Liver (tissue), 9 donors: Measurements from ENCODE around the gene PDE6B. TPM values are rescaled to one million over a fixed set of nuclear protein-coding genes. Genes with fewer than 3 reads are reported as not detected.

ENCODE experiments used
- DNase-seq: peaks from one replicate; pipeline ENCODE4 v3.0.0-alpha.2; 2017; ENCODE audit warnings: low spot score
- H3K27ac ChIP-seq, 2 donors: one replicate each; pipeline ENCODE4 v1.7.0; 2013; ENCODE audit warnings: inconsistent platforms in 2 of 2, low read length in 2 of 2, control low read depth in 1 of 2, low read depth in 1 of 2, mild to moderate bottlenecking in 1 of 2
- H3K27me3 ChIP-seq, 4 donors: one replicate each; pipeline versions ENCODE4 v1.6.1 to v1.7.0; 2013; ENCODE audit warnings: low read length in 3 of 4, inconsistent platforms in 1 of 4, mild to moderate bottlenecking in 1 of 4, moderate library complexity in 1 of 4; ENCODE audit not compliant: control insufficient read depth in 4 of 4, insufficient read depth in 4 of 4
- H3K36me3 ChIP-seq, 4 donors: one replicate each; pipeline versions ENCODE4 v1.6.1 to v1.7.0; 2013; ENCODE audit warnings: low read length in 3 of 4, mild to moderate bottlenecking in 3 of 4, low read depth in 1 of 4, moderate library complexity in 1 of 4; ENCODE audit not compliant: control insufficient read depth in 4 of 4, insufficient read depth in 3 of 4
- H3K4me1 ChIP-seq, 4 donors: one replicate each; pipeline versions ENCODE4 v1.6.1 to v1.7.0; 2013; ENCODE audit warnings: low read length in 3 of 4, mild to moderate bottlenecking in 3 of 4, moderate library complexity in 1 of 4; ENCODE audit not compliant: control insufficient read depth in 4 of 4, insufficient read depth in 4 of 4
- H3K4me3 ChIP-seq, 3 donors: one replicate each; pipeline versions ENCODE4 v1.6.1 to v1.7.0; 2013; ENCODE audit warnings: low read length in 3 of 3, control low read depth in 1 of 3, low read depth in 1 of 3, mild to moderate bottlenecking in 1 of 3
- H3K9ac ChIP-seq, 2 donors: one replicate each; pipeline ENCODE4 v1.7.0; 2013; ENCODE audit warnings: low read length in 2 of 2, mild to moderate bottlenecking in 2 of 2, moderate library complexity in 2 of 2, control low read depth in 1 of 2, low read depth in 1 of 2
- H3K9me3 ChIP-seq, 4 donors: one replicate each; pipeline versions ENCODE4 v1.6.1 to v1.7.0; 2013; ENCODE audit warnings: low read length in 3 of 4; ENCODE audit not compliant: control insufficient read depth in 4 of 4
- ATF3 ChIP-seq: IDR thresholded peaks from 2 replicates; pipeline ENCODE4 v1.6.1; 2016; ENCODE audit warnings: antibody characterized with exemption
- CTCF ChIP-seq: fragments of 150-350 bp; IDR thresholded peaks from 2 replicates; pipeline ENCODE4 v1.5.1; 2017; ENCODE audit warnings: improper control_type of control experiment, low read depth, low read length; ENCODE audit not compliant: missing input control
- EGR1 ChIP-seq, 2 donors: IDR thresholded peaks; 2 replicates each; pipeline ENCODE4 v1.6.1; 2016 to 2018; ENCODE audit warnings: antibody characterized with exemption in 2 of 2, low read depth in 2 of 2
- FOXA1 ChIP-seq: IDR thresholded peaks from 2 replicates; pipeline ENCODE4 v1.6.1; 2016; ENCODE audit warnings: antibody characterized with exemption
- FOXA2 ChIP-seq: IDR thresholded peaks from 2 replicates; pipeline ENCODE4 v1.6.1; 2016; ENCODE audit warnings: antibody characterized with exemption
- GABPA ChIP-seq, 2 donors: IDR thresholded peaks in 1 of 2; conservative IDR thresholded peaks in 1 of 2; 2 replicates each; pipeline ENCODE4 v1.6.1; 2016; ENCODE audit warnings: antibody characterized with exemption in 2 of 2, mild to moderate bottlenecking in 1 of 2, moderate library complexity in 1 of 2
- HNF4A ChIP-seq, 2 donors: conservative IDR thresholded peaks; 2 replicates each; pipeline ENCODE4 v1.6.1; 2016; ENCODE audit warnings: antibody characterized with exemption in 2 of 2, mild to moderate bottlenecking in 2 of 2
- HNF4G ChIP-seq: IDR thresholded peaks from 2 replicates; pipeline ENCODE4 v1.6.1; 2016; ENCODE audit warnings: antibody characterized with exemption
- JUND ChIP-seq, 2 donors: IDR thresholded peaks; 2 replicates each; pipeline ENCODE4 v1.6.1; 2016; ENCODE audit warnings: antibody characterized with exemption in 2 of 2
- NR2F2 ChIP-seq: IDR thresholded peaks from 2 replicates; pipeline ENCODE4 v1.6.1; 2016; ENCODE audit warnings: antibody characterized with exemption
- RAD21 ChIP-seq, 2 donors: IDR thresholded peaks; 2 replicates each; pipeline ENCODE4 v1.6.1; 2016; ENCODE audit warnings: antibody characterized with exemption in 2 of 2, mild to moderate bottlenecking in 2 of 2
- REST ChIP-seq: IDR thresholded peaks from 2 replicates; pipeline ENCODE4 v1.6.1; 2016; ENCODE audit warnings: antibody characterized with exemption, mild to moderate bottlenecking
- RXRA ChIP-seq, 2 donors: IDR thresholded peaks; 2 replicates each; pipeline ENCODE4 v1.6.1; 2017 to 2018; ENCODE audit warnings: antibody characterized with exemption in 2 of 2, mild to moderate bottlenecking in 1 of 2
- SP1 ChIP-seq: IDR thresholded peaks from 2 replicates; pipeline ENCODE4 v1.6.1; 2018; ENCODE audit warnings: antibody characterized with exemption, mild to moderate bottlenecking
- TAF1 ChIP-seq: conservative IDR thresholded peaks from 2 replicates; pipeline ENCODE4 v1.6.1; 2016; ENCODE audit warnings: antibody characterized with exemption, mild to moderate bottlenecking
- YY1 ChIP-seq: IDR thresholded peaks from 2 replicates; pipeline ENCODE4 v1.6.1; 2016; ENCODE audit warnings: antibody characterized with exemption, mild to moderate bottlenecking
- WGBS: extraction: QIAGEN DNeasy Blood & Tissue Kit; methylation state at CpG from one replicate; pipeline ENCODE4 v1.1.7; 2013; 5-methylcytosine and 5-hydroxymethylcytosine counted together
- polyA plus RNA-seq, 2 donors: library from polyadenylated mRNA; stranded (reverse) in 1 of 2; unstranded in 1 of 2; fragments of 200-250 nt in 1 of 2; fragments of >200 nt in 1 of 2; fragmentation: Nextera tagmentation in 1 of 2; extraction: Ambion mirVana in 1 of 2; gene quantifications; one replicate each; pipeline versions ENCODE4 v1.2.1 to v1.2.3, GENCODE V29; 2013 to 2015
- total RNA-seq, 2 donors: library from RNA; depleted of rRNA; stranded (reverse); fragments of >200 nt; gene quantifications; one replicate each; pipeline ENCODE4 v1.2.3, GENCODE V29; 2014
- TF ChIP-seq, protein P1 (sequence below): IDR thresholded peaks from 2 replicates; pipeline ENCODE4 v1.6.1; 2016; ENCODE audit warnings: antibody characterized with exemption
- TF ChIP-seq, protein P2 (sequence below): IDR thresholded peaks from 2 replicates; pipeline ENCODE4 v1.6.1; 2016; ENCODE audit warnings: antibody characterized with exemption
- donor health status: healthy.
- donor health status: healthy.
- donor health status: healthy.
- donor health status: healthy.
- donor health status: healthy.

The PDE6B gene
- total and polyA plus RNA-seq, 4 donors, result 0.28 to 7.3 (median 0.49) TPM

- H3K9me3 ChIP-seq, result no peaks in the 10 kb centered on the region
- no peaks in the 10 kb centered on the region for H3K4me1 ChIP-seq
- no peak for DNase-seq
- 57% methylated on average over 10 of the region's 10 CpGs for WGBS
- H3K9ac ChIP-seq, result no peak overlapping the region
- no peak overlapping the region for H3K4me3 ChIP-seq
- H3K27ac ChIP-seq, result no peak overlapping the region
- no peaks in the 10 kb centered on the region for H3K36me3 ChIP-seq
- TF ChIP-seq TAF1, result no peak
- TF ChIP-seq HNF4G, result no peak
- no peak for TF ChIP-seq NR2F2
- TF ChIP-seq RXRA (IDR thresholded peaks at IDR 0.05), result no peak
- TF ChIP-seq JUND (IDR thresholded peaks at IDR 0.05), result no peak
- no peak for TF ChIP-seq SP1
- no peak for TF ChIP-seq FOXA1
- TF ChIP-seq CTCF, result no peak
- TF ChIP-seq YY1, result no peak
- TF ChIP-seq, protein P1, sequence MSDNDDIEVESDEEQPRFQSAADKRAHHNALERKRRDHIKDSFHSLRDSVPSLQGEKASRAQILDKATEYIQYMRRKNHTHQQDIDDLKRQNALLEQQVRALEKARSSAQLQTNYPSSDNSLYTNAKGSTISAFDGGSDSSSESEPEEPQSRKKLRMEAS, result no peak
- no peak for TF ChIP-seq HNF4A (conservative IDR thresholded peaks at IDR 0.05)
- TF ChIP-seq GABPA (IDR thresholded peaks at IDR 0.05 in 1 of 2, conservative IDR thresholded peaks at IDR 0.05 in 1 of 2), result no peak
- H3K27me3 ChIP-seq, result peaks cover 0 to 6% (median 0%) of the 10 kb centered on the region in 4 donors
Observed at GRCh38 chr4:610411-611261, 14.7 kb upstream of the PDE6B start.

GRCh38 chr4:612052-612748 is 13.2 kb upstream of the PDE6B start:
- no peak for DNase-seq
- 79% methylated on average over 22 of the region's 22 CpGs for WGBS
- no peaks in the 10 kb centered on the region for H3K4me1 ChIP-seq
- H3K9me3 ChIP-seq, result no peaks in the 10 kb centered on the region
- H3K9ac ChIP-seq, result no peak overlapping the region
- TF ChIP-seq HNF4A (conservative IDR thresholded peaks at IDR 0.05) (no peak), EGR1 (IDR thresholded peaks at IDR 0.05; ENCODE audit: low read depth in 2 of 2) (no peak), REST (no peak), SP1 (no peak), FOXA1 (no peak), TAF1 (no peak), RAD21 (IDR thresholded peaks at IDR 0.05) (no peak), HNF4G (no peak), FOXA2 (no peak), ATF3 (no peak)
- TF ChIP-seq, protein P2, sequence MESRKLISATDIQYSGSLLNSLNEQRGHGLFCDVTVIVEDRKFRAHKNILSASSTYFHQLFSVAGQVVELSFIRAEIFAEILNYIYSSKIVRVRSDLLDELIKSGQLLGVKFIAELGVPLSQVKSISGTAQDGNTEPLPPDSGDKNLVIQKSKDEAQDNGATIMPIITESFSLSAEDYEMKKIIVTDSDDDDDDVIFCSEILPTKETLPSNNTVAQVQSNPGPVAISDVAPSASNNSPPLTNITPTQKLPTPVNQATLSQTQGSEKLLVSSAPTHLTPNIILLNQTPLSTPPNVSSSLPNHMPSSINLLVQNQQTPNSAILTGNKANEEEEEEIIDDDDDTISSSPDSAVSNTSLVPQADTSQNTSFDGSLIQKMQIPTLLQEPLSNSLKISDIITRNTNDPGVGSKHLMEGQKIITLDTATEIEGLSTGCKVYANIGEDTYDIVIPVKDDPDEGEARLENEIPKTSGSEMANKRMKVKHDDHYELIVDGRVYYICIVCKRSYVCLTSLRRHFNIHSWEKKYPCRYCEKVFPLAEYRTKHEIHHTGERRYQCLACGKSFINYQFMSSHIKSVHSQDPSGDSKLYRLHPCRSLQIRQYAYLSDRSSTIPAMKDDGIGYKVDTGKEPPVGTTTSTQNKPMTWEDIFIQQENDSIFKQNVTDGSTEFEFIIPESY, result no peak
- no peaks in the 10 kb centered on the region for H3K36me3 ChIP-seq
- no peak overlapping the region for H3K4me3 ChIP-seq
- no peak overlapping the region for H3K27ac ChIP-seq
- peaks cover 0 to 4% (median 0%) of the 10 kb centered on the region in 4 donors for H3K27me3 ChIP-seq
